ENCODE data around the gene WDR37. TPM values are rescaled to one million over a fixed set of nuclear protein-coding genes. Genes with fewer than 3 reads are reported as not detected.
"Not testable (repeated sequence)": the region's sequence is repeated elsewhere in the genome, so short reads cannot be mapped to it uniquely, and the experiment has no call there.

The WDR37 gene
- total RNA-seq, 4 donors from 2014 or later = 16.8 to 28.8 (median 22.3) TPM

- H3K9me3 ChIP-seq = no peaks in the 10 kb centered on the region
- no peak for DNase-seq
- no peaks in the 10 kb centered on the region for H3K36me3 ChIP-seq
- peak overlapping the region in 1 of 4 donors; percentile 44 for H3K27ac ChIP-seq
- no peaks in the 10 kb centered on the region for H3K4me1 ChIP-seq
- TF ChIP-seq POLR2A (IDR thresholded peaks at IDR 0.05) (no peak), CTCF (IDR thresholded peaks at IDR 0.05) (no peak)
- H3K27me3 ChIP-seq = no peaks in the 10 kb centered on the region
- no peak overlapping the region for H3K4me3 ChIP-seq
These were observed 7.2 kb downstream of the WDR37 start for GRCh38 chr10:1063232-1063865.

- Histone ChIP-seq H3K36me3 (no peaks in the 10 kb centered on the region), H3K9me3 (no peaks in the 10 kb centered on the region), H3K4me3 (no peak overlapping the region), H3K4me1 (no peaks in the 10 kb centered on the region), H3K27me3 (no peaks in the 10 kb centered on the region), H3K27ac (no peak overlapping the region)
- DNase-seq = no peak
- TF ChIP-seq POLR2A (IDR thresholded peaks at IDR 0.05) = no peak
- TF ChIP-seq CTCF (IDR thresholded peaks at IDR 0.05) = no peak
These were observed 8.7 kb downstream of the WDR37 start for GRCh38 chr10:1064964-1065247.

- H3K27me3 ChIP-seq, H3K4me3 ChIP-seq, H3K36me3 ChIP-seq, H3K27ac ChIP-seq, H3K4me1 ChIP-seq, DNase-seq, H3K9me3 ChIP-seq: not testable (repeated sequence)
These were observed 10.5 kb downstream of the WDR37 start for GRCh38 chr10:1066734-1067133.

GRCh38 chr10:1068380-1069361 is 12.5 kb downstream of the WDR37 start:
- no peak for DNase-seq
- Histone ChIP-seq H3K27ac (peak overlapping the region in 1 of 4 donors; percentile 61), H3K4me3 (no peak overlapping the region), H3K36me3 (peaks cover 0 to 19% (median 0%) of the 10 kb centered on the region in 3 donors), H3K4me1 (no peaks in the 10 kb centered on the region), H3K27me3 (no peaks in the 10 kb centered on the region), H3K9me3 (no peaks in the 10 kb centered on the region)
- no peak for TF ChIP-seq POLR2A (IDR thresholded peaks at IDR 0.05)

GRCh38 chr10:1070919-1071318 is 14.7 kb downstream of the WDR37 start:
- H3K9me3 ChIP-seq = no peaks in the 10 kb centered on the region
- H3K27me3 ChIP-seq = no peaks in the 10 kb centered on the region
- no peaks in the 10 kb centered on the region for H3K4me1 ChIP-seq
- TF ChIP-seq CTCF (IDR thresholded peaks at IDR 0.05) (no peak), POLR2A (IDR thresholded peaks at IDR 0.05) (no peak)
- peaks cover 0 to 24% (median 0%) of the 10 kb centered on the region in 3 donors for H3K36me3 ChIP-seq
- DNase-seq = no peak
- no peak overlapping the region for H3K27ac ChIP-seq
- no peak overlapping the region for H3K4me3 ChIP-seq

GRCh38 chr10:1074052-1074747 is 18.0 kb downstream of the WDR37 start:
- peaks cover 0 to 35% (median 0%) of the 10 kb centered on the region in 3 donors for H3K36me3 ChIP-seq
- DNase-seq = no peak
- H3K9me3 ChIP-seq = no peaks in the 10 kb centered on the region
- no peak for TF ChIP-seq POLR2A (IDR thresholded peaks at IDR 0.05)
- peak in 1 of 6 experiments; percentile 6 for TF ChIP-seq CTCF (IDR thresholded peaks at IDR 0.05)
- no peak overlapping the region for H3K27ac ChIP-seq
- H3K4me1 ChIP-seq = no peaks in the 10 kb centered on the region
- H3K27me3 ChIP-seq = no peaks in the 10 kb centered on the region
- H3K4me3 ChIP-seq = no peak overlapping the region
